Fibroblast of lung (primary cell): Measurements from ENCODE around the gene DQX1. TPM values are rescaled to one million over a fixed set of nuclear protein-coding genes. Genes with fewer than 3 reads are reported as not detected.

Source experiments
- DNase-seq, 2 donors: peaks; one replicate each; pipeline versions ENCODE4 v3.0.0 to v3.0.0-alpha.2; 2010; ENCODE audit warnings: low read depth in 2 of 2
- H2AFZ ChIP-seq: 2 replicates; pipeline ENCODE4 v1.5.1; 2012; ENCODE audit warnings: low read length, control low read depth, inconsistent platforms
- H3K27ac ChIP-seq: 2 replicates; pipeline ENCODE4 v1.5.1; 2011; ENCODE audit warnings: low read length, control low read depth; ENCODE audit not compliant: insufficient read depth
- H3K27me3 ChIP-seq: 2 replicates; pipeline ENCODE4 v1.5.1; 2011; ENCODE audit warnings: mild to moderate bottlenecking, low read length; ENCODE audit not compliant: control insufficient read depth, insufficient read depth
- H3K36me3 ChIP-seq: 2 replicates; pipeline ENCODE4 v1.5.1; 2011; ENCODE audit warnings: low read length; ENCODE audit not compliant: control insufficient read depth, insufficient read depth
- H3K4me1 ChIP-seq: 2 replicates; pipeline ENCODE4 v1.5.1; 2011; ENCODE audit warnings: low read length; ENCODE audit not compliant: control insufficient read depth, insufficient read depth; ENCODE audit errors: extremely low read depth
- H3K4me2 ChIP-seq: 2 replicates; pipeline ENCODE4 v1.5.1; 2011; ENCODE audit warnings: low read length, control low read depth; ENCODE audit not compliant: insufficient read depth; ENCODE audit errors: extremely low read depth
- H3K4me3 ChIP-seq, 4 experiments: fragments of 200-600 bp in 1 of 4; sonication (generic) in 1 of 4; replicated peaks in 1 of 4; 2 replicates each; pipeline ENCODE4 v1.5.1; 2011 to 2016; ENCODE audit warnings: low read length in 4 of 4, low read depth in 3 of 4, mild to moderate bottlenecking in 3 of 4, control low read depth in 2 of 4, inconsistent platforms in 1 of 4, mixed read lengths in 1 of 4; ENCODE audit not compliant: insufficient read depth in 1 of 4; ENCODE audit errors: control extremely low read depth in 1 of 4
- H3K79me2 ChIP-seq: 2 replicates; pipeline ENCODE4 v1.5.1; 2012; ENCODE audit warnings: mild to moderate bottlenecking, low read length, inconsistent platforms; ENCODE audit not compliant: control insufficient read depth, insufficient read depth
- H3K9ac ChIP-seq: 2 replicates; pipeline ENCODE4 v1.5.1; 2011; ENCODE audit warnings: mild to moderate bottlenecking, low read length, control low read depth; ENCODE audit not compliant: insufficient read depth
- H3K9me3 ChIP-seq: 2 replicates; pipeline ENCODE4 v1.5.1; 2012; ENCODE audit warnings: low read depth, low read length; ENCODE audit not compliant: control insufficient read depth, insufficient read depth
- H4K20me1 ChIP-seq: 2 replicates; pipeline ENCODE4 v1.5.1; 2011; ENCODE audit warnings: low read length; ENCODE audit not compliant: control insufficient read depth, insufficient read depth; ENCODE audit errors: extremely low read depth
- EZH2 ChIP-seq: IDR thresholded peaks from 2 replicates; pipeline ENCODE4 v1.5.1; 2012; ENCODE audit warnings: low read length, control low read depth, mild to moderate bottlenecking; ENCODE audit errors: missing control alignments
- polyA plus RNA-seq, 2 donors: library from polyadenylated mRNA; depleted of rRNA in 1 of 2; stranded (reverse) in 1 of 2; unstranded in 1 of 2; fragments of >200 nt; gene quantifications; 2 replicates each; pipeline ENCODE4 v1.2.1, GENCODE V29; 2011 to 2012; ENCODE audit warnings: missing spikeins in 1 of 2
- total RNA-seq: library from RNA; depleted of rRNA; stranded (reverse); fragments of >200 nt; gene quantifications from 2 replicates; pipeline ENCODE4 v1.2.1, GENCODE V29; 2014
- TF ChIP-seq, protein P1 (sequence below), 2 donors: IDR thresholded peaks in 1 of 2; conservative IDR thresholded peaks in 1 of 2; 1 replicate in 1 of 2; 2 replicates in 1 of 2; pipeline ENCODE4 v1.5.1; 2011 to 2012; ENCODE audit warnings: low read length in 2 of 2, control low read depth in 1 of 2, inconsistent platforms in 1 of 2, low read depth in 1 of 2, mild to moderate bottlenecking in 1 of 2

The DQX1 gene
- total and polyA plus RNA-seq, 2 donors (not counting 1 experiment from before 2014, with no cell fraction given) = not detected

DNA sequence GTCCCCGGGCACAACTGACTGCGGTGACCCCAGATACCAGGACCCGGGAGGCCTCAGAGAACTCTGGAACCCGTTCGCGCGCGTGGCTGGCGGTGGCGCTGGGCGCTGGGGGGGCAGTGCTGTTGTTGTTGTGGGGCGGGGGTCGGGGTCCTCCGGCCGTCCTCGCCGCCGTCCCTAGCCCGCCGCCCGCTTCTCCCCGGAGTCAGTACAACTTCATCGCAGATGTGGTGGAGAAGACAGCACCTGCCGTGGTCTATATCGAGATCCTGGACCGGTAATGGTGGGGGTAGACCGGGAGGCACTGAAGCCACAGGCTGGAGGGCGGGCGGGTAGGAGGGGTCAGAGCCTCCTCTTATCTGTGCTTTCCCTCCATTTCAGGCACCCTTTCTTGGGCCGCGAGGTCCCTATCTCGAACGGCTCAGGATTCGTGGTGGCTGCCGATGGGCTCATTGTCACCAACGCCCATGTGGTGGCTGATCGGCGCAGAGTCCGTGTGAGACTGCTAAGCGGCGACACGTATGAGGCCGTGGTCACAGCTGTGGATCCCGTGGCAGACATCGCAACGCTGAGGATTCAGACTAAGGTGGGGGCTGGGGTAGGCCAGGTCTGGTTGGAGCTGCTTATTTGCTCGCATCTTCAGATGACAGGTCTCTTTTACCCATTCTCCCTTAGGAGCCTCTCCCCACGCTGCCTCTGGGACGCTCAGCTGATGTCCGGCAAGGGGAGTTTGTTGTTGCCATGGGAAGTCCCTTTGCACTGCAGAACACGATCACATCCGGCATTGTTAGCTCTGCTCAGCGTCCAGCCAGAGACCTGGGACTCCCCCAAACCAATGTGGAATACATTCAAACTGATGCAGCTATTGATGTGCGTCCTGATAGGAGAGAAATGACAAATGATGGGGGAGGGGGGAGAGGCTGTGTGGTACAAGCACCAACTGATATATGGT lies 4.5 kb upstream of the DQX1 start:
- H3K27ac ChIP-seq = peak overlapping the region; percentile 63

DNA sequence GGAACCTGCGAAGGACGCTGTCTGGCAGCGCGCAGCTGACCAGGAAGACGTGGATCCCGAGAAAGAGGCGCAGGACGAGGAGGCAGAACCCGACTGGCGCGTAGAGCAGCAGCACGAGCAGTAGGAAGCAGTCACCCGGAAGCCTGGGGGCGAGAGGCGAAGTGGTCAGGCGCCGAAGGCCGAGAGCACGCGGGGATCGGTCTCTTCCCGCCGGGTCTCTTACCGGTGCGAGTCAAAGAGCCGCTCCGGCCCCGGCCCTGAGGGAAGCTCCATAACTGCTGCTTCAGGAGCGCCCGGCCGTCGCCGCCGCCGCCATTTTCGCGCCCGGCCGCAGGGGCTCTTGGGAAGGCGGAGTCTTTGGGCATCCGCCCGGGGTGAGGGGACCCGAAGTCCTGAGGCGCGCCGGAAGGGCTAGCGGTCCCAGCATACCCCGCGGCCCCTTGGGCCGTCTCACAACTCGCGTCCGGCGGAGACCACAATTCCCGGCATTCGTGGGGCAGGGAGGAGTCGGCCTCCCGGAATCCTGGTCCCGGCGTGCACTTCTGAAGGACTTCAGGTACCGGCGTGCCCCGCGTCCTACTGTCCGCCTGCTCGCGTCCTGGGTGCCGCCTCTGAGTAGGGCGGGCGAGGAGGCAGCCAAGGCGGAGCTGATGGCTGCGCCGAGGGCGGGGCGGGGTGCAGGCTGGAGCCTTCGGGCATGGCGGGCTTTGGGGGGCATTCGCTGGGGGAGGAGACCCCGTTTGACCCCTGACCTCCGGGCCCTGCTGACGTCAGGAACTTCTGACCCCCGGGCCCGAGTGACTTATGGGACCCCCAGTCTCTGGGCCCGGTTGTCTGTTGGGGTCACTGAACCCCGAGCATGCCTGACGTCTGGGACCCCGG lies 3.6 kb upstream of the DQX1 start, which contains the start of the genes AUP1 and HTRA2:
AUP1 (minus strand) TSS at position 350 of the 882 bp plus-strand sequence; CDS start at position 273, 77 bp downstream.
HTRA2 (plus strand) TSS at position 577 of the 882 bp plus-strand sequence; CDS start at position 651, 74 bp downstream.
- H3K9ac ChIP-seq = peak within 1 kb of the TSS; percentile 96
- H3K4me2 ChIP-seq = peak within 1 kb of the TSS; percentile 95
- peaks cover 7% of the 10 kb centered on the region for H3K4me1 ChIP-seq
- H3K79me2 ChIP-seq = peaks cover 25% of the 10 kb centered on the region
- peak within 1 kb of the TSS; percentile 90 for H3K27ac ChIP-seq
- no peak for TF ChIP-seq EZH2
- TF ChIP-seq, protein P1, sequence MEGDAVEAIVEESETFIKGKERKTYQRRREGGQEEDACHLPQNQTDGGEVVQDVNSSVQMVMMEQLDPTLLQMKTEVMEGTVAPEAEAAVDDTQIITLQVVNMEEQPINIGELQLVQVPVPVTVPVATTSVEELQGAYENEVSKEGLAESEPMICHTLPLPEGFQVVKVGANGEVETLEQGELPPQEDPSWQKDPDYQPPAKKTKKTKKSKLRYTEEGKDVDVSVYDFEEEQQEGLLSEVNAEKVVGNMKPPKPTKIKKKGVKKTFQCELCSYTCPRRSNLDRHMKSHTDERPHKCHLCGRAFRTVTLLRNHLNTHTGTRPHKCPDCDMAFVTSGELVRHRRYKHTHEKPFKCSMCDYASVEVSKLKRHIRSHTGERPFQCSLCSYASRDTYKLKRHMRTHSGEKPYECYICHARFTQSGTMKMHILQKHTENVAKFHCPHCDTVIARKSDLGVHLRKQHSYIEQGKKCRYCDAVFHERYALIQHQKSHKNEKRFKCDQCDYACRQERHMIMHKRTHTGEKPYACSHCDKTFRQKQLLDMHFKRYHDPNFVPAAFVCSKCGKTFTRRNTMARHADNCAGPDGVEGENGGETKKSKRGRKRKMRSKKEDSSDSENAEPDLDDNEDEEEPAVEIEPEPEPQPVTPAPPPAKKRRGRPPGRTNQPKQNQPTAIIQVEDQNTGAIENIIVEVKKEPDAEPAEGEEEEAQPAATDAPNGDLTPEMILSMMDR (conservative IDR thresholded peaks at IDR 0.05 in 1 of 2, IDR thresholded peaks at IDR 0.05 in 1 of 2; ENCODE audit: low read depth in 1 of 2, low read length in 2 of 2) = no peak
- no peaks in the 10 kb centered on the region for H3K9me3 ChIP-seq
- H2AFZ ChIP-seq = peak within 1 kb of the TSS; percentile 87
- H3K36me3 ChIP-seq = peaks cover 23% of the 10 kb centered on the region
- peak; percentile 99 for DNase-seq
- peak within 1 kb of the TSS; percentile 86 to 97 (median 92) for H3K4me3 ChIP-seq
- H4K20me1 ChIP-seq = no peaks in the 10 kb centered on the region
- H3K27me3 ChIP-seq = no peaks in the 10 kb centered on the region

More for the DNA sequence above, 4.5 kb upstream of the DQX1 start:
- no peak for TF ChIP-seq EZH2
- TF ChIP-seq, protein P1 (conservative IDR thresholded peaks at IDR 0.05 in 1 of 2, IDR thresholded peaks at IDR 0.05 in 1 of 2; ENCODE audit: low read depth in 1 of 2, low read length in 2 of 2) = no peak
- H3K9me3 ChIP-seq = no peaks in the 10 kb centered on the region
- peak overlapping the region; percentile 72 for H3K9ac ChIP-seq
- peak overlapping the region; percentile 72 to 97 (median 78) for H3K4me3 ChIP-seq
- no peaks in the 10 kb centered on the region for H4K20me1 ChIP-seq
- H3K36me3 ChIP-seq = peaks cover 23% of the 10 kb centered on the region
- peaks cover 25% of the 10 kb centered on the region for H3K79me2 ChIP-seq
- peak in 1 of 2 donors; percentile 41 for DNase-seq
- H3K27me3 ChIP-seq = no peaks in the 10 kb centered on the region
- H3K4me2 ChIP-seq = peak overlapping the region; percentile 95
- peaks cover 7% of the 10 kb centered on the region for H3K4me1 ChIP-seq
- peak overlapping the region; percentile 68 for H2AFZ ChIP-seq
